ENCODE results near the gene TMEM247.

Gene TMEM247

DNA sequence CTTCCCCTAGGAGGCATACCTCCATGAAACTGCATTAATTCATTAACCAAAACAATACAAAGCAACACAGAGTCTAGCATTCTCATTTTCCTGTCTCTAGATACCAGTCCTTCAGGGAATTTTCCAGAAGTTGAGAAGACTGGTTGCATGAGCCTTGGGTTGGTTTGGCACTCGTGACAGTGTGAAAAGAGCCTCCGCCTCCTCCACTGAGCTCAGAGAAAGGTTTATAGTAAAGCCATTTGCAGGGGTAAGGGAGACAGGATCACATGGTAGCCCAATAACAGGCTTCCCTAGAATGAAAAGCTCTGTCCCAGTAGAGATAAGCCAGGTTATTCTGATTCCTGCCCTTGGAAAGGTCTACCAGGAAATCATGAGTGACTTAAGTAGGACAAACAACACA is 9.7 kb upstream of the TMEM247 start:
- no peak for ATAC-seq
- no peak for TF ChIP-seq PPARA (CRISPR knock-in tag; IDR thresholded peaks at IDR 0.05; ENCODE audit: borderline replicate concordance)
- TF ChIP-seq ZFP3 (CRISPR knock-in tag; IDR thresholded peaks at IDR 0.05): no peak
- TF ChIP-seq TOX (CRISPR knock-in tag; IDR thresholded peaks at IDR 0.05; ENCODE audit: borderline replicate concordance): no peak
- TF ChIP-seq GLIS3 (CRISPR knock-in tag; IDR thresholded peaks at IDR 0.05): no peak
- TF ChIP-seq, protein P1, sequence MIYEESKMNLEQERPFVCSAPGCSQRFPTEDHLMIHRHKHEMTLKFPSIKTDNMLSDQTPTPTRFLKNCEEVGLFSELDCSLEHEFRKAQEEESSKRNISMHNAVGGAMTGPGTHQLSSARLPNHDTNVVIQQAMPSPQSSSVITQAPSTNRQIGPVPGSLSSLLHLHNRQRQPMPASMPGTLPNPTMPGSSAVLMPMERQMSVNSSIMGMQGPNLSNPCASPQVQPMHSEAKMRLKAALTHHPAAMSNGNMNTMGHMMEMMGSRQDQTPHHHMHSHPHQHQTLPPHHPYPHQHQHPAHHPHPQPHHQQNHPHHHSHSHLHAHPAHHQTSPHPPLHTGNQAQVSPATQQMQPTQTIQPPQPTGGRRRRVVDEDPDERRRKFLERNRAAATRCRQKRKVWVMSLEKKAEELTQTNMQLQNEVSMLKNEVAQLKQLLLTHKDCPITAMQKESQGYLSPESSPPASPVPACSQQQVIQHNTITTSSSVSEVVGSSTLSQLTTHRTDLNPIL (CRISPR knock-in tag; IDR thresholded peaks at IDR 0.05; ENCODE audit: low read depth): no peak
- TF ChIP-seq ISL1 (CRISPR knock-in tag; IDR thresholded peaks at IDR 0.05): no peak
- TF ChIP-seq, protein P2, sequence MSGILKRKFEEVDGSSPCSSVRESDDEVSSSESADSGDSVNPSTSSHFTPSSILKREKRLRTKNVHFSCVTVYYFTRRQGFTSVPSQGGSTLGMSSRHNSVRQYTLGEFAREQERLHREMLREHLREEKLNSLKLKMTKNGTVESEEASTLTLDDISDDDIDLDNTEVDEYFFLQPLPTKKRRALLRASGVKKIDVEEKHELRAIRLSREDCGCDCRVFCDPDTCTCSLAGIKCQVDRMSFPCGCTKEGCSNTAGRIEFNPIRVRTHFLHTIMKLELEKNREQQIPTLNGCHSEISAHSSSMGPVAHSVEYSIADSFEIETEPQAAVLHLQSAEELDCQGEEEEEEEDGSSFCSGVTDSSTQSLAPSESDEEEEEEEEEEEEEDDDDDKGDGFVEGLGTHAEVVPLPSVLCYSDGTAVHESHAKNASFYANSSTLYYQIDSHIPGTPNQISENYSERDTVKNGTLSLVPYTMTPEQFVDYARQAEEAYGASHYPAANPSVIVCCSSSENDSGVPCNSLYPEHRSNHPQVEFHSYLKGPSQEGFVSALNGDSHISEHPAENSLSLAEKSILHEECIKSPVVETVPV (CRISPR knock-in tag; IDR thresholded peaks at IDR 0.05): no peak

DNA sequence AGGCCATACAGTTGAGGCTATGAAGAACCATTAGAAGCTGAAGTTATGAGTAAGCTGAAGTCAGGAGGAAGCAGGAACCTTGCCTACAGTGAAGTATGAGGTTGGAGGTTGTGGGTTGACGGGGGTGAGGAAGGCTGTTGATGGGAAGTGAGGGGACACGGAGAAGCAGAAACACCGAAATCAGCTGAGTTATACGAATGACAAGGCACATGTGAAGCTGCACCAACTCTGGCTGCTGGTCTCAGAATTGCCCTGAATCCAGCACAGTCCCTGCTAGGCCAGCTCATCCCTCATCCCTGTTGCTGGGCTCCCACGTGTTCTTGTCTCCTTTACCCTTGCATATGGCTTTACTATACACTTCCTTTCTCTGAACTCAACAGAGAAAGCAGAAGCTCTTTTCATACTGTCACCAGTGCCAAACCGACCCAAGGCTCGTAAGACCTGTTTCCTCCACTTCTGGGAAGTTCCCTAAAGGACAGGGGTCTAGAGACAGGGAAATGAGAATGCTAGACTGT is 9.2 kb upstream of the TMEM247 start:
- no peak for ATAC-seq
- TF ChIP-seq ARNTL (CRISPR knock-in tag; IDR thresholded peaks at IDR 0.05; ENCODE audit: borderline replicate concordance, low read depth) (no peak), TCF4 (CRISPR knock-in tag; IDR thresholded peaks at IDR 0.05; ENCODE audit: borderline replicate concordance) (no peak), PPARA (CRISPR knock-in tag; IDR thresholded peaks at IDR 0.05; ENCODE audit: borderline replicate concordance) (no peak)
- TF ChIP-seq, protein P3, sequence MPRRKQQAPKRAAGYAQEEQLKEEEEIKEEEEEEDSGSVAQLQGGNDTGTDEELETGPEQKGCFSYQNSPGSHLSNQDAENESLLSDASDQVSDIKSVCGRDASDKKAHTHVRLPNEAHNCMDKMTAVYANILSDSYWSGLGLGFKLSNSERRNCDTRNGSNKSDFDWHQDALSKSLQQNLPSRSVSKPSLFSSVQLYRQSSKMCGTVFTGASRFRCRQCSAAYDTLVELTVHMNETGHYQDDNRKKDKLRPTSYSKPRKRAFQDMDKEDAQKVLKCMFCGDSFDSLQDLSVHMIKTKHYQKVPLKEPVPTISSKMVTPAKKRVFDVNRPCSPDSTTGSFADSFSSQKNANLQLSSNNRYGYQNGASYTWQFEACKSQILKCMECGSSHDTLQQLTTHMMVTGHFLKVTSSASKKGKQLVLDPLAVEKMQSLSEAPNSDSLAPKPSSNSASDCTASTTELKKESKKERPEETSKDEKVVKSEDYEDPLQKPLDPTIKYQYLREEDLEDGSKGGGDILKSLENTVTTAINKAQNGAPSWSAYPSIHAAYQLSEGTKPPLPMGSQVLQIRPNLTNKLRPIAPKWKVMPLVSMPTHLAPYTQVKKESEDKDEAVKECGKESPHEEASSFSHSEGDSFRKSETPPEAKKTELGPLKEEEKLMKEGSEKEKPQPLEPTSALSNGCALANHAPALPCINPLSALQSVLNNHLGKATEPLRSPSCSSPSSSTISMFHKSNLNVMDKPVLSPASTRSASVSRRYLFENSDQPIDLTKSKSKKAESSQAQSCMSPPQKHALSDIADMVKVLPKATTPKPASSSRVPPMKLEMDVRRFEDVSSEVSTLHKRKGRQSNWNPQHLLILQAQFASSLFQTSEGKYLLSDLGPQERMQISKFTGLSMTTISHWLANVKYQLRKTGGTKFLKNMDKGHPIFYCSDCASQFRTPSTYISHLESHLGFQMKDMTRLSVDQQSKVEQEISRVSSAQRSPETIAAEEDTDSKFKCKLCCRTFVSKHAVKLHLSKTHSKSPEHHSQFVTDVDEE (CRISPR knock-in tag; IDR thresholded peaks at IDR 0.05): no peak

DNA sequence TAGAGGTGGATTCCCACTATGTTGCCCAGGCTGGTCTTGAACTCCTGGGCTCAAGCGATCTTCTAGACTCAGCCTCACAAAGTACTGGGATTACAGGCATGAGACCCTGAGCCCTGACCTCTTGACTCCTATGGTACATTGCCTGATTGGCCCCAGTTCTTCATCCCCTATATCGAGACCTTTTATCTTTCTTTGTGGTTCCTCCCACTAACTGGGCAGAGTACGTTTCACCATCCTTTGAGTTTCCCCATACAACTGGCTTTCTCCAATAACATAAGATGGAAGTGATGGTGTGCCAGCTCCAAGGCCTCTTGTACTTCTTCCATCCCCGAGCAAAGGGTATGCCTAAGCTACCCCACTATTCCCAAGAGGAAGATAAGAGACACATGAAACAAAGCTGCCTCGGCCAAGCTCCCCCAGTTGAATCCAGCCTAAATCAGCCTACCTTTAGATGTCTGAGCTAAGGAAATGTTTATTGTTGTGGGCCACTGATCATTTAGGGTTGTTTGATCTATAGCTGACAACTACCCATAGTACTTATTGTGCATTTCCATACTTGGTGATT is 8.3 kb upstream of the TMEM247 start:
- no peak for ATAC-seq
- TF ChIP-seq, protein P3 (CRISPR knock-in tag; IDR thresholded peaks at IDR 0.05): no peak
- TF ChIP-seq, protein P4, sequence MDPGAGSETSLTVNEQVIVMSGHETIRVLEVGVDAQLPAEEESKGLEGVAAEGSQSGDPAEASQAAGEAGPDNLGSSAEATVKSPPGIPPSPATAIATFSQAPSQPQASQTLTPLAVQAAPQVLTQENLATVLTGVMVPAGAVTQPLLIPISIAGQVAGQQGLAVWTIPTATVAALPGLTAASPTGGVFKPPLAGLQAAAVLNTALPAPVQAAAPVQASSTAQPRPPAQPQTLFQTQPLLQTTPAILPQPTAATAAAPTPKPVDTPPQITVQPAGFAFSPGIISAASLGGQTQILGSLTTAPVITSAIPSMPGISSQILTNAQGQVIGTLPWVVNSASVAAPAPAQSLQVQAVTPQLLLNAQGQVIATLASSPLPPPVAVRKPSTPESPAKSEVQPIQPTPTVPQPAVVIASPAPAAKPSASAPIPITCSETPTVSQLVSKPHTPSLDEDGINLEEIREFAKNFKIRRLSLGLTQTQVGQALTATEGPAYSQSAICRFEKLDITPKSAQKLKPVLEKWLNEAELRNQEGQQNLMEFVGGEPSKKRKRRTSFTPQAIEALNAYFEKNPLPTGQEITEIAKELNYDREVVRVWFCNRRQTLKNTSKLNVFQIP (CRISPR knock-in tag; IDR thresholded peaks at IDR 0.05; ENCODE audit: borderline replicate concordance, low read depth): no peak
- TF ChIP-seq ESRRG (CRISPR knock-in tag; IDR thresholded peaks at IDR 0.05) (no peak), ARNTL (CRISPR knock-in tag; IDR thresholded peaks at IDR 0.05; ENCODE audit: borderline replicate concordance, low read depth) (no peak), TCF4 (CRISPR knock-in tag; IDR thresholded peaks at IDR 0.05; ENCODE audit: borderline replicate concordance) (no peak), TOX (CRISPR knock-in tag; IDR thresholded peaks at IDR 0.05; ENCODE audit: borderline replicate concordance) (no peak), RARB (CRISPR knock-in tag; IDR thresholded peaks at IDR 0.05) (no peak), PPARA (CRISPR knock-in tag; IDR thresholded peaks at IDR 0.05; ENCODE audit: borderline replicate concordance) (no peak), ZFP3 (CRISPR knock-in tag; IDR thresholded peaks at IDR 0.05) (no peak), CSDC2 (CRISPR knock-in tag; IDR thresholded peaks at IDR 0.05) (no peak), ZFP30 (CRISPR knock-in tag; IDR thresholded peaks at IDR 0.05) (no peak), ZNF565 (CRISPR knock-in tag; conservative IDR thresholded peaks at IDR 0.05; ENCODE audit: low read depth) (no peak), ZC3H10 (CRISPR knock-in tag; IDR thresholded peaks at IDR 0.05) (no peak), ISL1 (CRISPR knock-in tag; IDR thresholded peaks at IDR 0.05) (no peak), ZNF70 (CRISPR knock-in tag; IDR thresholded peaks at IDR 0.05) (no peak), ZNF8 (CRISPR knock-in tag; IDR thresholded peaks at IDR 0.05) (no peak)
- TF ChIP-seq, protein P2 (CRISPR knock-in tag; IDR thresholded peaks at IDR 0.05): no peak
- TF ChIP-seq, protein P1 (CRISPR knock-in tag; IDR thresholded peaks at IDR 0.05; ENCODE audit: low read depth): no peak
- TF ChIP-seq, protein P5, sequence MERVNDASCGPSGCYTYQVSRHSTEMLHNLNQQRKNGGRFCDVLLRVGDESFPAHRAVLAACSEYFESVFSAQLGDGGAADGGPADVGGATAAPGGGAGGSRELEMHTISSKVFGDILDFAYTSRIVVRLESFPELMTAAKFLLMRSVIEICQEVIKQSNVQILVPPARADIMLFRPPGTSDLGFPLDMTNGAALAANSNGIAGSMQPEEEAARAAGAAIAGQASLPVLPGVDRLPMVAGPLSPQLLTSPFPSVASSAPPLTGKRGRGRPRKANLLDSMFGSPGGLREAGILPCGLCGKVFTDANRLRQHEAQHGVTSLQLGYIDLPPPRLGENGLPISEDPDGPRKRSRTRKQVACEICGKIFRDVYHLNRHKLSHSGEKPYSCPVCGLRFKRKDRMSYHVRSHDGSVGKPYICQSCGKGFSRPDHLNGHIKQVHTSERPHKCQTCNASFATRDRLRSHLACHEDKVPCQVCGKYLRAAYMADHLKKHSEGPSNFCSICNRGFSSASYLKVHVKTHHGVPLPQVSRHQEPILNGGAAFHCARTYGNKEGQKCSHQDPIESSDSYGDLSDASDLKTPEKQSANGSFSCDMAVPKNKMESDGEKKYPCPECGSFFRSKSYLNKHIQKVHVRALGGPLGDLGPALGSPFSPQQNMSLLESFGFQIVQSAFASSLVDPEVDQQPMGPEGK (CRISPR knock-in tag; IDR thresholded peaks at IDR 0.05; ENCODE audit: borderline replicate concordance): no peak
